B cell (primary cell): ENCODE results near the gene GMPPA. TPM values are rescaled to one million over a fixed set of nuclear protein-coding genes. Genes with fewer than 3 reads are reported as not detected.

ENCODE experiments used
- ATAC-seq: fragments of 200-7000 bp; cut with Tn5 transposase; one replicate; pipeline ENCODE4 v1.10.0; 2021; ENCODE audit warnings: low read depth, mild to moderate bottlenecking, moderate number of reproducible peaks, moderate library complexity
- CTCF ChIA-PET: fragments of 350-600 bp; sonication (Branson Sonifier 250); formaldehyde crosslinking; loops from one replicate; lab custom pipeline; 2021; ENCODE audit warnings: antibody characterized with exemption, inconsistent platforms; lab: Charles Lee
- POLR2A ChIA-PET: fragments of 350-600 bp; sonication (Branson Sonifier 250); formaldehyde crosslinking; loops from one replicate; lab custom pipeline; 2021; ENCODE audit warnings: antibody characterized with exemption; lab: Charles Lee
- DNase-seq: peaks from one replicate; pipeline ENCODE4 v3.0.0; 2013
- H2AFZ ChIP-seq: 2 replicates; pipeline ENCODE4 v1.6.1; 2012; ENCODE audit warnings: mild to moderate bottlenecking, low read depth, low read length; ENCODE audit not compliant: insufficient read depth, poor library complexity, severe bottlenecking
- H3K27ac ChIP-seq, 2 donors: 1 replicate in 1 of 2; 2 replicates in 1 of 2; pipeline ENCODE4 v1.5.1; 2012 to 2013; ENCODE audit warnings: low read length in 2 of 2, mild to moderate bottlenecking in 2 of 2, moderate library complexity in 1 of 2
- H3K27me3 ChIP-seq, 4 experiments: fragments of 200-600 bp in 1 of 4; sonication (generic) in 1 of 4; replicated peaks in 1 of 4; 1 replicate in 2 of 4; 2 replicates in 2 of 4; pipeline versions ENCODE4 v1.6.1 to v1.7.0; 2013 to 2016; ENCODE audit warnings: low read length in 3 of 4, mild to moderate bottlenecking in 2 of 4, mixed read lengths in 1 of 4, moderate library complexity in 1 of 4; ENCODE audit not compliant: insufficient read depth in 4 of 4, control insufficient read depth in 3 of 4; ENCODE audit errors: control extremely low read depth in 1 of 4
- H3K36me3 ChIP-seq, 2 experiments: replicated peaks in 1 of 2; 1 replicate in 1 of 2; 2 replicates in 1 of 2; pipeline versions ENCODE4 v1.6.1 to v1.7.1; 2013; ENCODE audit warnings: low read length in 1 of 2; ENCODE audit not compliant: insufficient read depth in 2 of 2, control insufficient read depth in 1 of 2; ENCODE audit errors: control extremely low read depth in 1 of 2, extremely low read depth in 1 of 2
- H3K4me1 ChIP-seq, 2 donors: fragments of 200-600 bp in 1 of 2; sonication (generic) in 1 of 2; 1 replicate in 1 of 2; 2 replicates in 1 of 2; pipeline versions ENCODE4 v1.5.1 to v1.6.1; 2013 to 2017; ENCODE audit warnings: low read length in 2 of 2; ENCODE audit not compliant: control insufficient read depth in 2 of 2, insufficient read depth in 2 of 2
- H3K4me2 ChIP-seq: replicated peaks from 2 replicates; pipeline ENCODE3; 2012; ENCODE audit warnings: mild to moderate bottlenecking, low read depth, low read length; ENCODE audit not compliant: poor library complexity, severe bottlenecking
- H3K4me3 ChIP-seq, 5 experiments: fragments of 200-600 bp in 1 of 5; sonication (generic) in 1 of 5; 1 replicate in 3 of 5; 2 replicates in 2 of 5; pipeline versions ENCODE4 v1.5.1 to v1.7.0; 2011 to 2016; ENCODE audit warnings: low read length in 4 of 5, mild to moderate bottlenecking in 4 of 5, low read depth in 2 of 5, control low read depth in 1 of 5, moderate library complexity in 1 of 5; ENCODE audit not compliant: insufficient read depth in 1 of 5; ENCODE audit errors: control extremely low read depth in 1 of 5, extremely low read depth in 1 of 5
- H3K79me2 ChIP-seq: fragments of 200-600 bp; sonication (generic); one replicate; pipeline ENCODE4 v1.6.0; 2016; ENCODE audit warnings: low read length; ENCODE audit not compliant: control insufficient read depth, insufficient read depth
- H3K9ac ChIP-seq: fragments of 200-600 bp; sonication (generic); 2 replicates; pipeline ENCODE4 v1.6.1; 2017; ENCODE audit warnings: mild to moderate bottlenecking, low read length, moderate library complexity
- H3K9me3 ChIP-seq, 3 donors: one replicate each; pipeline versions ENCODE4 v1.6.1 to v1.7.1; 2013; ENCODE audit warnings: low read length in 2 of 3; ENCODE audit not compliant: control insufficient read depth in 2 of 3, insufficient read depth in 1 of 3; ENCODE audit errors: control extremely low read depth in 1 of 3
- H4K20me1 ChIP-seq: 2 replicates; pipeline ENCODE4 v1.6.0; 2012; ENCODE audit warnings: mild to moderate bottlenecking, low read length; ENCODE audit not compliant: insufficient read depth, control insufficient read depth, poor library complexity, severe bottlenecking
- H3K27ac Mint-ChIP-seq: one replicate; pipeline ENCODE4 v1.8.0; 2021; ENCODE audit warnings: mixed read lengths
- H3K27me3 Mint-ChIP-seq: one replicate; pipeline ENCODE4 v1.8.0; 2021; ENCODE audit warnings: mixed read lengths
- H3K4me1 Mint-ChIP-seq: one replicate; pipeline ENCODE4 v1.8.0; 2021; ENCODE audit warnings: mixed read lengths
- H3K4me3 Mint-ChIP-seq: one replicate; pipeline ENCODE4 v1.8.0; 2021; ENCODE audit warnings: mixed read lengths
- H3K9me3 Mint-ChIP-seq: one replicate; pipeline ENCODE4 v1.8.0; 2022; ENCODE audit warnings: mixed read lengths; ENCODE audit not compliant: insufficient read depth
- CTCF ChIP-seq: fragments of 200-600 bp; IDR thresholded peaks from one replicate; pipeline ENCODE4 v1.8.0; 2022; ENCODE audit warnings: antibody characterized with exemption, mild to moderate bottlenecking
- EZH2 ChIP-seq: IDR thresholded peaks from 2 replicates; pipeline ENCODE4 v1.6.1; 2012; ENCODE audit warnings: borderline replicate concordance, low read depth, mild to moderate bottlenecking, moderate library complexity, low read length; ENCODE audit not compliant: insufficient read depth, poor library complexity, severe bottlenecking
- WGBS: methylation state at CpG from one replicate; pipeline ENCODE4 v1.1.5; 2013; ENCODE audit warnings: missing lambda C conversion rate; ENCODE audit not compliant: insufficient coverage; 5-methylcytosine and 5-hydroxymethylcytosine counted together
- intact Hi-C: fragments of 100-400 bp; cut with micrococcal nuclease; formaldehyde crosslinking; loops from one replicate; pipeline ENCODE4 v1.10.0; 2022
- polyA plus RNA-seq: library from polyadenylated mRNA; depleted of rRNA; stranded (reverse); fragments of >200 nt; gene quantifications from 2 replicates; pipeline ENCODE4 v1.2.3, GENCODE V29; 2012
- total RNA-seq, 2 donors: library from RNA; stranded (reverse); fragments of 120-200 nt in 1 of 2; gene quantifications; 1 replicate in 1 of 2; 2 replicates in 1 of 2; pipeline versions ENCODE4 v1.2.3 to v1.2.4, GENCODE V29; 2013 to 2022

The GMPPA gene
- total and polyA plus RNA-seq, 2 donors (not counting 1 experiment from before 2014, with no cell fraction given) = 27.8 to 67.9 TPM

GRCh38 chr2:219484343-219485200 is 14.1 kb upstream of the GMPPA start:
- peak overlapping the region; percentile 79 for H3K4me2 ChIP-seq
- peak; percentile 26 for ATAC-seq
- H3K4me3 ChIP-seq = peak overlapping the region in 4 of 5 experiments; percentile 4 to 37 (median 27)

More at GRCh38 chr2:219484343-219485200, 14.1 kb upstream of the GMPPA start:
- intact Hi-C loops = no loop called here
- Mint-ChIP-seq H3K27me3 (peaks cover 54% of the 10 kb centered on the region), H3K4me3 (peak overlapping the region; percentile 65), H3K27ac (no peak overlapping the region), H3K9me3 (no peaks in the 10 kb centered on the region), H3K4me1 (peaks cover 10% of the 10 kb centered on the region)
- Histone ChIP-seq H3K27ac (no peak overlapping the region), H3K27me3 (peaks cover 0 to 57% (median 19%) of the 10 kb centered on the region in 4 experiments), H3K4me1 (peaks cover 7 to 16% of the 10 kb centered on the region in 2 donors), H3K9me3 (peaks cover 0 to 3% (median 0%) of the 10 kb centered on the region in 3 donors), H4K20me1 (no peaks in the 10 kb centered on the region), H2AFZ (peak overlapping the region; percentile 70), H3K36me3 (no peaks in the 10 kb centered on the region), H3K9ac (peak overlapping the region; percentile 35), H3K79me2 (no peaks in the 10 kb centered on the region)
- peak; percentile 39 for DNase-seq
- TF ChIP-seq CTCF (no peak), EZH2 (peak; percentile 69)
- CTCF ChIA-PET = interaction anchor here (1.5 kb wide), 1 partner anchor 25 kb away, joined by 5 read pairs; no protein-coding TSS in a partner anchor
- POLR2A ChIA-PET = no interaction called here
- 5% methylated on average over 88 of the region's 89 CpGs for WGBS
